DND-41 (cell line): Measurements from ENCODE around the gene ZNF138.
"Not testable (repeated sequence)": the region's sequence is repeated elsewhere in the genome, so short reads cannot be mapped to it uniquely, and the experiment has no call there.

Experiments
- ATAC-seq: fragments of 200-7000 bp; cut with Tn5 transposase; 3 replicates; pipeline ENCODE4 v1.9.1; 2021; ENCODE audit warnings: low read depth; ENCODE audit not compliant: insufficient read depth
- DNase-seq: peaks from one replicate; pipeline ENCODE4 v3.0.0-alpha.2; 2020
- H2AFZ ChIP-seq: 2 replicates; pipeline ENCODE4 v1.6.0; 2012; ENCODE audit warnings: low read depth, low read length
- H3K27ac ChIP-seq: 2 replicates; pipeline ENCODE4 v1.5.1; 2012; ENCODE audit warnings: low read length, inconsistent platforms
- H3K27me3 ChIP-seq: fragments of 200-600 bp; sonication (generic); 2 replicates; pipeline ENCODE4 v1.6.0; 2012; ENCODE audit warnings: low read length, mild to moderate bottlenecking, inconsistent platforms; ENCODE audit not compliant: insufficient read depth, poor library complexity
- H3K36me3 ChIP-seq: 2 replicates; pipeline ENCODE4 v1.5.1; 2012; ENCODE audit warnings: low read length, inconsistent platforms; ENCODE audit not compliant: insufficient read depth
- H3K4me1 ChIP-seq: 2 replicates; pipeline ENCODE4 v1.5.1; 2012; ENCODE audit warnings: mild to moderate bottlenecking, low read length; ENCODE audit not compliant: insufficient read depth
- H3K4me2 ChIP-seq: 2 replicates; pipeline ENCODE4 v1.6.0; 2012; ENCODE audit warnings: mild to moderate bottlenecking, moderate library complexity, low read length, inconsistent platforms; ENCODE audit not compliant: insufficient read depth
- H3K4me3 ChIP-seq, 2 experiments: fragments of 200-600 bp in 1 of 2; shearing (Covaris generic) in 1 of 2; 2 replicates each; pipeline ENCODE4 v1.5.1; 2012 to 2016; ENCODE audit warnings: inconsistent platforms in 2 of 2, low read length in 2 of 2, mild to moderate bottlenecking in 2 of 2, low read depth in 1 of 2, moderate library complexity in 1 of 2
- H3K79me2 ChIP-seq: 2 replicates; pipeline ENCODE4 v1.6.0; 2012; ENCODE audit warnings: low read length, inconsistent platforms; ENCODE audit not compliant: insufficient read depth
- H3K9ac ChIP-seq: 2 replicates; pipeline ENCODE4 v1.6.0; 2012; ENCODE audit warnings: low read depth, mild to moderate bottlenecking, inconsistent platforms, low read length, moderate library complexity
- H3K9me3 ChIP-seq: 2 replicates; pipeline ENCODE4 v1.5.1; 2012; ENCODE audit warnings: low read length, moderate library complexity, mild to moderate bottlenecking, inconsistent platforms; ENCODE audit not compliant: insufficient read depth, severe bottlenecking
- H4K20me1 ChIP-seq: 2 replicates; pipeline ENCODE4 v1.6.0; 2012; ENCODE audit warnings: low read length; ENCODE audit not compliant: insufficient read depth
- CTCF ChIP-seq: IDR thresholded peaks from 2 replicates; pipeline ENCODE4 v1.5.1; 2012; ENCODE audit warnings: borderline replicate concordance, low read length, moderate library complexity, mild to moderate bottlenecking; ENCODE audit not compliant: poor library complexity, severe bottlenecking; ENCODE audit errors: extremely low read depth
- EZH2 ChIP-seq: IDR thresholded peaks from 3 replicates; pipeline ENCODE4 v1.6.1; 2012; ENCODE audit warnings: borderline replicate concordance, low read depth, mild to moderate bottlenecking, moderate library complexity, low read length, inconsistent platforms; ENCODE audit not compliant: severe bottlenecking

Gene ZNF138

DNA sequence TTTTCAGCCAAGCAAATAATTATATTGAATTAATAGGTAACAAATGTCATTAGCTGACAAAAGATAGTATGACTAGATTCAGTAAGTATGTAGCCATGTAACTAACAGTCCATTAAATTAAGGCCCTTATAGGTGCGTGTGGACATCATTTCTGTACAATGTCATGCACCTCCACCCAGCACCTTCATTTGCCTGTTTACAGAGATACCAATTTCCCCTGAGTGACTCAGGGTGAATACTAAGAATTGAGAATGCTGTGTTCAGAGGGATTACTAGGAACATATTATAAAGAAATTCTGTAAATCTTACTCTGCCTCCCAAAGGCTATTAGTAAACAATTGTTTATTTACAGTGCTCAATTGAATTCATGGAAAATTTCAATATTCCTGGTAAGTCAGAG lies 60.7 kb downstream of the ZNF138 start:
- TF ChIP-seq EZH2 (no peak), CTCF (no peak)
- Histone ChIP-seq H2AFZ (no peak overlapping the region), H3K4me2 (no peak overlapping the region), H3K27me3 (no peaks in the 10 kb centered on the region), H3K9ac (no peak overlapping the region), H3K4me1 (no peaks in the 10 kb centered on the region), H3K79me2 (no peaks in the 10 kb centered on the region), H3K9me3 (no peaks in the 10 kb centered on the region), H3K27ac (no peak overlapping the region), H3K36me3 (no peaks in the 10 kb centered on the region), H4K20me1 (no peaks in the 10 kb centered on the region), H3K4me3 (no peak overlapping the region)
- DNase-seq (no peak), ATAC-seq (no peak)

GRCh38 chr7:64863021-64863420 lies 68.8 kb downstream of the ZNF138 start:
- H3K4me2 ChIP-seq = no peak overlapping the region
- H3K9ac ChIP-seq = no peak overlapping the region
- H3K27ac ChIP-seq = no peak overlapping the region
- TF ChIP-seq CTCF (no peak), EZH2 (no peak)
- H3K4me1 ChIP-seq = no peaks in the 10 kb centered on the region
- no peak overlapping the region for H3K4me3 ChIP-seq
- H3K36me3 ChIP-seq = no peaks in the 10 kb centered on the region
- H3K27me3 ChIP-seq = no peaks in the 10 kb centered on the region
- H3K79me2 ChIP-seq = no peaks in the 10 kb centered on the region
- no peak for ATAC-seq
- H3K9me3 ChIP-seq = peaks cover 8% of the 10 kb centered on the region
- H4K20me1 ChIP-seq = no peaks in the 10 kb centered on the region
- no peak overlapping the region for H2AFZ ChIP-seq
- peak; percentile 2 for DNase-seq

DNA sequence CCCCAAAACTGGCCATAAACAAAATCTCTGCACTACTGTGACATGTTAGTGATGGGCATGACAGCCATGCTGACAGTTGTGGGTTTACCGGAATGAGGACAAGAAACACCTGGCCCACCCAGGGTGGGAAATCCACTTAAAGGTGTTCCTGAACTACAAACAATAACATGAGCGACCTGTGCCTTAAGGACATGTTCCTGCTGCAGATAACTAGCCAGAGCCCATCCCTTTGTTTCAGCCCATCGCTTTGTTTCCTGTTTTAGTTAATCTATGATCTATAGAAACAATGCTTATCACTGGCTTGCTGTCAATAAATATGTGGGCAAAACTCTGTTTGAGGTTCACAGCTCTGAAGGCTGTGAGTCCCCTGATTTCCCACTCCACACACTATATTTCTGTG lies 69.3 kb downstream of the ZNF138 start:
- H3K36me3 ChIP-seq, H3K4me1 ChIP-seq, H3K4me2 ChIP-seq, ATAC-seq, H2AFZ ChIP-seq, H3K4me3 ChIP-seq, H3K9ac ChIP-seq, H3K27me3 ChIP-seq, H4K20me1 ChIP-seq, H3K27ac ChIP-seq, H3K9me3 ChIP-seq, DNase-seq, H3K79me2 ChIP-seq: not testable (repeated sequence)

GRCh38 chr7:64863969-64864368 lies 69.7 kb downstream of the ZNF138 start:
- Histone ChIP-seq H3K4me2 (no peak overlapping the region), H3K9ac (no peak overlapping the region), H2AFZ (no peak overlapping the region), H3K4me3 (no peak overlapping the region), H3K36me3 (no peaks in the 10 kb centered on the region), H4K20me1 (no peaks in the 10 kb centered on the region), H3K27me3 (no peaks in the 10 kb centered on the region), H3K27ac (no peak overlapping the region), H3K4me1 (no peaks in the 10 kb centered on the region), H3K79me2 (no peaks in the 10 kb centered on the region), H3K9me3 (peaks cover 8% of the 10 kb centered on the region)
- ATAC-seq = no peak
- peak; percentile 1 for DNase-seq
- TF ChIP-seq CTCF (no peak), EZH2 (no peak)
